GM19035 (cell line): Measurements from ENCODE around the gene VAV2.
"Not testable (repeated sequence)": the region's sequence is repeated elsewhere in the genome, so short reads cannot be mapped to it uniquely, and the experiment has no call there.

Experiments
- ATAC-seq: cut with Tn5 transposase; IDR thresholded peaks from one replicate; pipeline ENCODE4 v1.9.1; 2021; ENCODE audit not compliant: unreplicated experiment

VAV2 gene

DNA sequence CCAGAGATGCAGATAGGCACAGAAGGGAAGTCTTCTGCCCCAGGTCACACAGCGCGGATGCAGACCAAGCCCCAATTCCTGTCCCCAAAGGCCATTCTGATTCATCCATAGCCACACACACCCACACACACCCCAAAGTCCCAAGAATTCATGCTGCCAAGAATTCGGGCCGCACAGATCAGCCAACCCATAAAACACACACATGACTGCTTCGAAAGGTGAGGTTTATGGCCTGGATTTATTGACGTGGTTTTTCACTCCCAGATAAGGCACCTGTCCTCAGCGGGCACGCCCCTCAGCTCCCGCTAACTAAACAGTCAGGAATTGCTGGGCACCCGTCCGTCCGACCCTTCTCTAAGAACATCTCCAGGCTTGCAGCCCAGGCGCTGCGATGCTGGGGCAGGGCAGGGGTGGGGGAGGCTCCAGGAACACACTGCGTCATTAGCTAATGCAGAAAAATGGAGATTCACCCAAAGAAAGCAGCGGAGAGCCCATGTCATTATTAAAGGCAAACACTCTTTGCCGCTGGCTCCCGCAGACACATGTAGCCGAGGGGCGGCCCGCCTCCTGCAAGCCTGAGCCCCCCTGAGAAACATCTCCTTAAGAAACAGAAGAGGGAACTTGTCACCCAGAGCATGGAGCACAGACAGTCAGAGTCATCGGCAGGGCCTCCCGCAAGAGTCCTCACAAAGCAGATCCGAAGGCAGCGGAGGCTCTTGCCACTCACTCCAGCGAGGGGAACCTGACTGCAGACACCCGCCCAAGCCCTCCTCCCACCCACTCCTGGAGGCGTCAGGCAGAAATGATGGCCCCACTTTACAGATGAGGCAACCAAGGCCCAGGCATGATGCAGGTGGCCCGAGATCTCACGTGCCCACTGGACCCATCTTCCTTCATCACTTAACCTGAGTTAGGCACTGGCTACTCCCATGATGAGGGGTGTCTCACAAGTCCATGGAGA lies 19.9 kb downstream of the VAV2 start:
- no peak for ATAC-seq

DNA sequence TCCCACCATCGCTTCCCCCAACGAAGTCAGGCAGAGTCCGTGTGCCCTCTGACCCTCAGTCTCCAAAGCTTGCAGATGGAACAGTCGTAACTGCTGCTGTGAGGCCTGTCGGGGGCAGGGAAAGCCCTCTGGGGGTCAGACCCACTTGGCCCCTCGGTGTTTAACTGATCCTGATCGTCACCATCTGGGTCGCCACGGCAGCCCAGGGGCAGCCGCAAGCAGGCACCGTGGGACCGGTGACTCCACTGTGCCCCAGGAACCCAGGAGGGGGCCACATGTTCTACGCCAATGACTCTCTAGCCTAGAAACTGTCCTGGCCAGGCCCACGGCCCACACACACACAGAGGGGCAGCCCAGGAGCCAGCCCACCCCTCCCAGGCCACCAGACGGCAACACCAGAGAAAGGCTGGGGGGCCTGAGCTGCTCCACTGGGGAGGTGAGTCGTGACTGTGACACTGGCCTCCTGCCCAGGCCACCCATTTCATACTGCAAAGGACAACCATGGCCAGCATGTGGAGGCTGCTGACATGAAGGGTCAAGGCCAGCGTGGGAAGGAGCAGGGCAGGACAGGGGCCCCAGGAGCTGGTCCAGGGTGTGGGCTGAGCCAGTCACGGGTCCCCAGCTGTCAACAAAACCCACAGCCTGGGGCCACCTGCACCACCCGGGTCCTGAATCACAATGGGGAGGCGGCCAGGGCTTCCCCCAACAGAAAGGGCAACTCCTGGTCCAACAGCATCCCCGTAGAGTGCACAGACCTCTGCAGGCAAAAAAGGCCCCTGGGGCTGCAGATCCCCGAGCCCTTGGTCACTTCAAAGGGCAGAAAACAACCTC lies 20.8 kb downstream of the VAV2 start:
- ATAC-seq: no peak

DNA sequence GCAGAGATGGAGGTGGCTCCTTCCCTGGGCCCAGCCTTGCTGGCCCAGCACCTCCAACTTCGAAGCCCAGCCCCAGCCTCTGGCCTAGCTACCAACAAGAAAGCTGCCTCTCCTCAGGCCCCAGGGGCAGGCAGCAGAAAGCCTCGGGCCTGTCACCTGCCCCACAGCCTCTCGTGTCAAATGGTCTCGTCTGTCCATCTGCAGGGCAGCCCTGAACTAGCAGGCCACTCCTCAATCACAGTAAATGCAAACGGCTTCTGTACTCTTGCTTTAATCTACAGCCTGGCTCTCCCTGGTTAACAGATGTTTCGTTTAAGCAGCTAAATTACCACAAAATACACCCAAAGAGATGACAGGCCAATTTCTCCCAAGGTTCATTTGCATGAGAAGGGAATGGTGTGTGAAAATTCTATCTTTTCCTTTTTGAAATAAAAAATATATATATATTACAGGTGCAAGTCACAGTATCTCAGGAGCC lies 21.5 kb downstream of the VAV2 start:
- no peak for ATAC-seq

DNA sequence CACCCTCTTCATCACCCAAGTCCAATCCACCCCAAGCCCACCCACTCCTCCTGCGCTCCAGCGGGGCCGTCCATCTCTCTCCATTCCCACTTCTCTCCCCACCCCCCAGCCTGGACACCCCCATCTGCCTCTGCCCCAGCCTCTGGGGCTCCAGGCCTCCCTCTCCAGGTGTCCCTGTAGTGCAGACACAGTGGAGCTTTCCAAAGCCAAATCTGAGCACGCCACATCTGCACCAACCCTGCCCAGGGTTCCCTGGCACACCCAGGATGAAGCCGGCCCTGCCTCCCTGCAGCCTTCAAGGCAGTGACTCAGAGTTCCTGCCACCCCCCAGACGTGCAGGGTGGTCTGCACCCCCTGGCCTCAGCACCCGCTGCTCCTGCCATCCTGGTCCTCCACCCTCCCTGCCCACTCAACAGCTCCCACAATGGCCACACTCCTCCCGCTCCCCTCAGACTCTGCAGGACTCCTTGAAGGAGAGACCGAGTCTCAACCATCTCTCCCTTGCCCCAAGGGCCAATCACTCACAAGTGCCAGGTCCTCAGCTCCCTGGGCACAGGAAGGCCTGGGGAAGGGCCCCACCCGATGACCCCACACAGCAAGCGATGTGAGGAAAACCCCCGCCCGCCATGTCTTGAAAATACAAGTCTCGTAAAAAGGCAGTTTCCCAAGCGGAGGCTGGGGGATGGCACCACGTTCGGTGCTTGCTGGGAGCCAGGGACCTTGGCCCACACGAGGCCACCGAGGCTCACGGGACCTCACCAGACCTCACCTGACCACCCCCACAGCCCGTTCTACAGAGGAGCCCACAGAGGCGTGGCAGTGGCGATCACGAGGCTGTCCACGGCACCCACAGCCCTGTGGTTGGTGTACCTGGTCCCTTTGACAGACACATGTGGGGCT lies 22.2 kb downstream of the VAV2 start:
- no peak for ATAC-seq

DNA sequence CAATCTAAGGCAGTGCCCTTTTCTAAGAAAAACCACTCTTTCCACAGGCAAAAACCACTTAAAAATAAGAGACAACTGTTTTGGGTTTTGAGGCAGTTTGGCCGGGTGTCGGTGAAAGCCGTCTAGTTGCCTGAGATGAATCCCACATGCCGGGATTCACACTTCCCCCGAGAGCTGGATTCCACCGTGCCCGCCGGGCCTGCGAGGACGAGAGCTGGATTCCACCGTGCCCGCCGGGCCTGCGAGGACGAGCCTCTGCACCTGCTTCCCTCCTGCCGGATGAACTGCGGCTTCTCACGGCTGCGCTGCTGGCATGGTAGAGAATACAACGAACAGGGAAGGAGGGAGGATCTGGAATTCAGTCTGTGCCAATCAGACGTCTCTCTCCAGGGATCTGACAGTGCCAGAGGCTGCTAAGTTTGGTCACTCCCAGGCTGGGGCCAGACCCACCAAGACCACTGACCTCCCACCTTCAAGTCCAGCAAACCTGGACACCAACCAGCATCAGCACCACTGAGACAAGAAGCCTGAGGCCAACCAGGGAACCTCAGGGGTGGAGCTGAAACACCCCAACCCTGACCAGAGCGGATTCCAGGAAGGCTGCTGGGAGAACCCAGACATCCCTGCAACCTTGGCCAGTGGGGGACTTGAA lies 23.0 kb downstream of the VAV2 start:
- ATAC-seq: no peak

DNA sequence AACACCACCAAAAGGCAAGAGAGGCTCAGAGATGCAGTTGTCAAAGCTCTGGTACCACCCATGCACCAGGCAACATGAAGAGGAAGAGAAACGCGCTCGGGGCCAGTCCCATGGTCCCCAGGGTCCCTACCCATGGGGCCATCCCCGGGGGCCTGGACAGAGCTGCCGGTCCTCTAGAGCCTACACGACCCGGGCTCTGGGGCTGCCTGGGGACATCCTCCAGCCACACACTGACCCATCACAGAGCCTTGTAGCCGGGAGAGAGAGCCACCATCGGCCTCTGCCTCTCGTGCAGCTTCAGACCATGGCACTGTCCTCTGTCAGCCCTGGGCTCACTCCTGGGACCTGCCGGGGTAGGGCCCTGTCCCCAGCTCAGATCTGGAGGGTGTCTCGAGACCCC lies 23.7 kb downstream of the VAV2 start:
- no peak for ATAC-seq

DNA sequence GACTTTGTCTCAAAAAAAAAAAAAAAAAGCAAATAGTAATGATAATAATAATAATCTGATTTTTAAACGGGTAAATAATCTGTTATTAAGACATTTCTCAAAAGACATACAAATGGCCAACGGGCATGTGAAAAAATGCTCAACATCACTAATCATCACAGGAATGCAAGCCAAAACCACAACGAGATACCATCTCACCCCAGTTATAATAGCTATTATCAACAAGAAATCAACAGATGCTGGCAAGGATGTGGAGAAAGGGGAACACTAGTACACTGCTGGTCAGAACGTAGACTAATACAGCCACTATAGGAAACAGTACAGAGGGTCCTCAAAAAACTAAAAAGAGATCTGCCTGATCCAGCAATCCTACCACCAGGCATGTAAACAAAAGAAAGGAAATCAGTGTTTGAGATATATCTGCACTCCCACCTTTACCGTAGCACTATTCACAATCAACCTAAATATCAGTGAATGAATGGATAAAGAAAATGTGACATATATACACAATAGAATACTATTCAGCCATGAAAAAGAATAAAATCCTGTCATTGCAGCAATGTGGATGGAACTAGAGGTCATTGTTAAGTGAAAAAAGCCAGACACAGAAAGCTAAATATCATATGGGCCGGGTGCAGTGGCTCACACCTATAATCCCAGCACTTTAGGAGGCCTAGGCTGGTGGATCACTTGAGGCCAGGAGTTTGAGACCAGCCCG lies 24.9 kb downstream of the VAV2 start:
- ATAC-seq: no peak

DNA sequence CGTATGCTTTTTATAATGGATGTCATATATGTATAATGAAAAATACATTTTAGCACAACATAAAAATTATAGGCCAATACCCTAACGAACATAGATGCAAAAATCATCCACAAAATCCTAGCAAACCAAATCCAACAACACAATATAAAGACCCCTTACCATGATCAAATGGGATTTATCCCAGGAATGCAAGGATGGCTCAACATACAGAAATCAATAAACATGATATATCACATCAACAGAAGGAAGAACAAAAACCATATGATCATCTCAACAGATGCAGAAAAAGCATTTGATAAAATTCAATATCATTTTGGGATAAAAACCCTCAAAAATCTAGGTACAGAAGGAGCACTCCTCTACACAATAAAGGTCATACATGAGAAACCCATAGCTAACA lies 27.7 kb downstream of the VAV2 start:
- ATAC-seq: no peak

DNA sequence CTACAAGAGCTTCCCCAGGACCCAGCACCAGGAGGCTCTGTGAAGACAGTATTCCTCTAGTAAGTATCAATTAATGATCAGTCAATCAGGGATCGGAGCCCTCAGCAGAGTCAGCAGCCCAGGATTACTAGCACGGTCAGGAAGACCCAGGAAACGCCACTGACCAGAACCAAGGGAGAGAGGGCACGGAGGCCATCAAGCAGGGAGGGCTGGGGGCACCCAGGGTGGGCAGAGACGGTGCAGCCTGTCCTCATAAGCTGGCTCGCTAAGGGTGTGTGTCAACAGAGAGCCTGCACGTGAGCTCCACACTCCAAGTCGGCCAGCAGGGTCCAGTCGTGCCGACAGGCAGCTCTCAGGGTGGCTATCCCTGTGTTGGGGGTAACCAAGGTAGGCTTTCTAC lies 29.0 kb downstream of the VAV2 start:
- ATAC-seq: no peak

DNA sequence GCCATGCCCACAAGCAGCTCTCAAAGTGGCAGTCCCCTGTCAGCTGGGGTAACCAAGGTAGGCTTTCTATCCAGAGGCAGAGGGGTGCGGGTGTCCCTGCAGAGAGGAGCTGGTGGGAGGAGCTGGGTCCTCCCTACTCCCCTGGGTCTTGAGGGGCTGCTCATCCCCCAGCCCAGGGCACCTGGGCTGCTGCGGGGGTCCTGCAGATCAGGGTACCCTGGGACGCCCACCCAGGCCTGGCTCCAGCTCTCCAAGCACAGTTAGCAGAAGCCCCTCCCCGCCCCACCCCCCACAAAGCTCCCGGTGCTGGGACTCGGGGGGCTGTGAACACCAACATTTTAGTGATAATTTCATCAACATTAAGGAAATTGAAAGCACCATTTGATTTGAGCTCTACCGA lies 29.8 kb downstream of the VAV2 start:
- no peak for ATAC-seq

DNA sequence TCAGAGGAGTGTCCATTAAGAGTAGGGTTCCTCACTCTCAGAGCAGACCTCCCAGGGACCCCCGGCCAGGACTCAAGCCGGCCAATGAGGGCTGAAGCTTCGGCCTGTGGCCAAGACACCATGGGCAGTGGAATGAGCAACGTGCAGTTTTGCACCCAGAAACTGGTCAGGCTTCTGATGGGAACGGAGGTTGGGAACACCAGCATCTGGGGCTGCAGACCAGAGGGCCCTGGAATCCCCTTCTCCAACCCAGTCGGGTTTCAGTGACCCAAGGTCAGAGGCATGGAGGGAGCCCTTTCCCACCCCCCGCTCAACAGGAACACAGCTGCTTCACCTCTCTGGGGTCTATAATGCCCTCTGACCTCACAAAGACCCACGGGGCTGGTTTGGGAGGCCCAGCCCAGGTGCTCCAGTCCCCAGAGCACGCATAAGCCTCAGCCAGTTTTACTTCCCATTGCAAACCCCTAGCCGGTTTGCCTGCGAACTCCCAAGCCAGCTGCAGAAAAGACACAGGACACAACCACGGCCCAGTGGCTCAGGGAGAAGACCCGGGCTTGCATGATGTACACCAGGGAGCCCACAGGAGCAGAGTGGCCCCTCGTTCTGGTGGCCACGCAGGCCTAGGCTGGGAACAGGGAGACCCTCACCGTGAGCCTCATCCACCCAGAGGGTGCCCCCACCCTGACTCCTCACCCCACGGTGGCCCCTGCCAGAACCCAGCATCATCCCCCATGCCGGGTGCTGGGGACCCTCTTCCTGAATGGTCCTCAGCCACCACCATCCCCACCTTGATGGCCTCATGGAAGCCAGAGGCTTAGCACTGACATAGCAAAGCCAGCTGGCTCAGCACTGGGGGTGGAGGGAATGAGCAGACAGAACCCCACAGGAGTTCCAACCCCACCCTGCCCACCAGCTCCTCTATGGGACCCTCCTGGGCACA lies 30.6 kb downstream of the VAV2 start:
- ATAC-seq: no peak

DNA sequence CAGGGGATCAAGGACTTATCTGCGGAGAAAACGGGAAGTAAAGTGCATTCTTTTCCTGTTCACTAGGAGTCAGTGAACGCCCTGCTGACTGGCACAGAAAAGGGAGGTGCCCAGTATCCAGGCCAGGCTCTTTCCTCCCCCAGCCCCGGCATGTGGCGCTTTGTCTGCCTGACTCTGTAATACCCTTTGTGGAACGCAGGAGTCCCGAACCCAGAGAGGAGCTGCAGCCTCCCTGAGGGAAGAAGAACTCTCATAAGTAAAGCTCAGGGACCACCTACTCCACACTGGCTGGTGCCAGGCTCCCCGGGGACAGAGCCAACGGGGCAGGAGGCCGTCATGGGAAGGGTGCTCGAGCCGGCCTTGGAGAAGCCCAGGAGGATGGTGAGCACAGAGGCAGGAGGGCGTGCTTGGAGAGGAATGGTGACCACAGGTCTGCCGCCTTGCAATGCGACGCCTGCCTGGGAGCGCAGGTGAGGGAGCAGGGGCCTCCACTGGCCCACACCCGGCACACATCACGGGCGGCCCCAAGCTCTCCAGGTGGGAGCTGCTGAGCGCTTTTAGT lies 31.5 kb downstream of the VAV2 start:
- ATAC-seq: no peak

DNA sequence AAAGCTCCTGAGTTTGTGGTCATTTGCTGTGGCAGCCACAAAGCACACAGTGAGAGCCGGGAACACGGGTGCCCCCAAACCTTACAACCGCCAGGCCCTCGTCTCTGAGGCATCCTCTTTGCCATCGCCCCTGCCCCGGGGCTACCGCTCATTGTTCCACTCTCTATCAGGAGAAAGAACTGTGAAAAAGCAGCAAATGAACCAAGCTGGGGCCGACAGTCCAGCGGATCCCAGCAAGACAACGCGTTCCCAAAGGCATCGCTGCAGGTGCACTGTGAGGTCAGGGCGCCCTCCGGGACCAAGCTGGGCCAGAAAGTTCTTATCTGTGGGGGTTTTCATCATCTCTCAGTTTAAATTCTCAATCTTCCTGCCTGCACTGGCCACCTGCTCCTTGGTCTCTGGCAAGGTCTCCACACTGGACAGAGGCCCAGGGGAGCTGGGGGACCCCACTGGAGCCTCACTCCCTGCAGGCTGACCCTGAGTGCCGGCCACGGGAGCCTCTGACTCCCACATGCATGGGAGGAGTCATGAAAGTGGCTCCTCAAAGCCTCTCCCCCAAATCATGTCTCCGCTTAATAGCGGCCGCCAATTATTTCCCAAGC lies 32.1 kb downstream of the VAV2 start:
- no peak for ATAC-seq

DNA sequence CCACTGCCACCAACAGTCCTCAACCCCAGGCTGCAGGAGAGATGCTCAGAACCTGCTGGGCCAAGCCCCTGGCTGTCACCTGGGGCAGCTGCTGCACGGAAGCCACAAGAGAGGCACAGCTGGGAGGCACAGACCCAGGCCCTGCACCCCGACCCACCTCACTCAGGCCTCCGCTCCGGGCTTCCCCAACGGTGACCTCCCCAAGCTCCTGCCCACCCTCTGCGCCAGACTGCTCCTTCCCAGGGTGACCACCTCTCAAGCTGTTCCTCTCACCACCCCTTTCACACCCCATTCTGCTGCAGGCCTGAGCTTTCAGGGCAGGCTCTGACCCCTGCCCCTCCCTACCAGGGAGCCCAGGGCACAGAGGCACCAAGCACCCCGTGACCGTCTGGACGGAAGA lies 33.0 kb downstream of the VAV2 start:
- ATAC-seq: no peak

DNA sequence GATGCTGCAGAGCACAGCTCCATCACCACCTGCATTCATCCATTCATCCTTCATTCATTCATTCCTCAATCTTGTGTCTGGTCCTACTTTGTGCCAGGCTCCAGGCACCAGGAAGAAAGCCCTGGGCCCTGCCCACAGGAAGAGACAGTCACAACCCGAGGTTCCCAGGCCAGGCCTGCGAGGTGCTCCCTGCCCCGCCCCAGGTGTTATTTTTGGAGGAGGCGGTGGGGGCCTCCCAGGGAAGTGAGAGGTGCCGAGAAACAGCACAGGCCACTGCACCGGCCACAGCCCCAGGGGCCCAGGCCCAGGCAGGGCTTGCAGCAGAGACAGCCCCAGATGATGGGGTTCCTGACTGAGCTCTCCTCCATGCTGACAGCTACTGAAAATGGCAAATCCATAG lies 33.4 kb downstream of the VAV2 start:
- no peak for ATAC-seq

DNA sequence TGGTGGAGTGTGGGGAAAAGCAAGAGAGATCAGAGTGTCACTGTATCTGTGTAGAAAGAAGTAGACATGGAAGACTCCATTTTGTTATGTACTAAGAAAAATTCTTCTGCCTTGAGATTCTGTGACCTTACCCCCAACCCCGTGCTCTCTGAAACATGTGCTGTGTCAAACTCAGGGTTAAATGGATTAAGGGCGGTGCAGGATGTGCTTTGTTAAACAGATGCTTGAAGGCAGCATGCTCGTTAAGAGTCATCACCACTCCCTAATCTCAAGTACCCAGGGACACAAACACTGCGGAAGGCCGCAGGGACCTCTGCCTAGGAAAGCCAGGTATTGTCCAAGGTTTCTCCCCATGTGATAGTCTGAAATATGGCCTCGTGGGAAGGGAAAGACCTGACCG lies 34.4 kb downstream of the VAV2 start:
- ATAC-seq: not testable (repeated sequence)

DNA sequence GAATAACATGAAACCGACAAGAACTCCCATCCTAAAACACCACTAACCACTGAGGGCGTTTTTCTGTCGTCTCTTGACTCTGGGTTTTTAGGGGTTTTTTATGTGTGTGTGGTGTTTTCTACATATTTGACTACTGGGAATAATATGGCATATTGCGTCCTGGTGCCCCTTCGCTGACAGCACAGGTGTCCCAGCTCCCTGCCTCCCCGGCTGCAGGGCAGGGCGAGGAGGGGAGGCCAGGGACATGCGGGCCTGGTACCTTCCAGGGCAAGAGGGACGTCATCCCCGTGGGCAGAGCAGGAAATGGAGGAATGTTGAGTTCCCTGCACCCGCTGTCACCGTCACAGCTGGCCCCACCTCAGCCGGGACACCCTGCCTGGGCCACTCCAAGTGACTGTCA lies 34.8 kb downstream of the VAV2 start:
- no peak for ATAC-seq

DNA sequence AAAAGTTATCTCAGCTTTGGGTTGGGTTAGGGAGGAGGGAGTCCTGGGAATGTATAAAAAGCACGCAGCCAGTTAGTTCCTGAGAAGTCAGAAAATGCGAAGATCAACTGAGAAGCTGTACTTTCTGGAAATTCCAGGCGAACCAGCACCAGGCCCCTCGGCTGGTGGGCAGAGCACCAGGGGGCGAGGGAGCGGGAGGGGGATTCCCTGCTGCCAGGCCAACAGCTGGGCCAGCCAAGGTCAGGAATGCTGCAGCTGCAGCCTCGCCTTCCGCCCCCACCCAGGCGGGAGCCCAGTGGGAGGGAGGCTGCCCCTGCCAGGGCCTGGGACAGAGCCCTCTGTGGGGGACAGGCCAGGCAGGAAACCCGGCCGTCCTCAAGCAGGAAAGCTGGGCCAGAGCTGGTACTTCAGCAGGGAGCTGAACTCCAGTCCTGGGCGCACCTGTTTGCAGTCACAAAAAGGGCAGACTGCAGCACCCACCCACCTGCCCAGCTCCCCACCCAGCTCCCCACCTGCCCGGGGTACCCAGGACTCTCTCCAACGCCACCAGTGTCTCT lies 35.5 kb downstream of the VAV2 start:
- no peak for ATAC-seq
